Measurements from ENCODE around the gene CNPY1.

DNA sequence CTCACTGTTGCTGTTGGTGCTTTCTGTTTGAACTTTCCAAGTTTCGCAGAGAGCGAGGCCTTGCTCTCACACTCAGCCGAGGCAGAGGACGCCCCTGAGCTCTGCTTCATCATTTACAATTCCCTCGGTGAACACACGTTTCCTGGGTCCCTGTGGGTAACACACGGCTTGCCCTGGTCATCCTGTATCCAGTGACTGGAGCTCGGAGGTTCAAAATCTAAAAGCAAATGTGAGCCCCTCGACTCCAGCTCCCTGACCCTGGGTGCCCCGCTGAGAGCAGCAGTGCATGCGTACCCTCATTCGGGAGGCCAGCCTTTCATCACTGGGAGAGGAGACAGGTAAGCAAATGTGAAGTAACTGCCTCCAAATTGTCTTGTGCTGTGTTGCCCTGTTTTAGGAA lies 5.8 kb downstream of the CNPY1 start:
- TF ChIP-seq, protein P1, sequence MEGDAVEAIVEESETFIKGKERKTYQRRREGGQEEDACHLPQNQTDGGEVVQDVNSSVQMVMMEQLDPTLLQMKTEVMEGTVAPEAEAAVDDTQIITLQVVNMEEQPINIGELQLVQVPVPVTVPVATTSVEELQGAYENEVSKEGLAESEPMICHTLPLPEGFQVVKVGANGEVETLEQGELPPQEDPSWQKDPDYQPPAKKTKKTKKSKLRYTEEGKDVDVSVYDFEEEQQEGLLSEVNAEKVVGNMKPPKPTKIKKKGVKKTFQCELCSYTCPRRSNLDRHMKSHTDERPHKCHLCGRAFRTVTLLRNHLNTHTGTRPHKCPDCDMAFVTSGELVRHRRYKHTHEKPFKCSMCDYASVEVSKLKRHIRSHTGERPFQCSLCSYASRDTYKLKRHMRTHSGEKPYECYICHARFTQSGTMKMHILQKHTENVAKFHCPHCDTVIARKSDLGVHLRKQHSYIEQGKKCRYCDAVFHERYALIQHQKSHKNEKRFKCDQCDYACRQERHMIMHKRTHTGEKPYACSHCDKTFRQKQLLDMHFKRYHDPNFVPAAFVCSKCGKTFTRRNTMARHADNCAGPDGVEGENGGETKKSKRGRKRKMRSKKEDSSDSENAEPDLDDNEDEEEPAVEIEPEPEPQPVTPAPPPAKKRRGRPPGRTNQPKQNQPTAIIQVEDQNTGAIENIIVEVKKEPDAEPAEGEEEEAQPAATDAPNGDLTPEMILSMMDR (IDR thresholded peaks at IDR 0.05; ENCODE audit: poor library complexity, severe bottlenecking) = no peak
- TF ChIP-seq RAD21 (conservative IDR thresholded peaks at IDR 0.05) (no peak), EP300 (conservative IDR thresholded peaks at IDR 0.05; ENCODE audit: poor library complexity, severe bottlenecking) (no peak), EZH2 (IDR thresholded peaks at IDR 0.05; ENCODE audit: borderline replicate concordance, insufficient read depth, low read length, poor library complexity, severe bottlenecking) (no peak), POLR2AphosphoS5 (IDR thresholded peaks at IDR 0.05) (no peak), TAF1 (IDR thresholded peaks at IDR 0.05; ENCODE audit: low read depth) (no peak), SMC3 (conservative IDR thresholded peaks at IDR 0.05; ENCODE audit: poor library complexity) (no peak)
- TF ChIP-seq, protein P2, sequence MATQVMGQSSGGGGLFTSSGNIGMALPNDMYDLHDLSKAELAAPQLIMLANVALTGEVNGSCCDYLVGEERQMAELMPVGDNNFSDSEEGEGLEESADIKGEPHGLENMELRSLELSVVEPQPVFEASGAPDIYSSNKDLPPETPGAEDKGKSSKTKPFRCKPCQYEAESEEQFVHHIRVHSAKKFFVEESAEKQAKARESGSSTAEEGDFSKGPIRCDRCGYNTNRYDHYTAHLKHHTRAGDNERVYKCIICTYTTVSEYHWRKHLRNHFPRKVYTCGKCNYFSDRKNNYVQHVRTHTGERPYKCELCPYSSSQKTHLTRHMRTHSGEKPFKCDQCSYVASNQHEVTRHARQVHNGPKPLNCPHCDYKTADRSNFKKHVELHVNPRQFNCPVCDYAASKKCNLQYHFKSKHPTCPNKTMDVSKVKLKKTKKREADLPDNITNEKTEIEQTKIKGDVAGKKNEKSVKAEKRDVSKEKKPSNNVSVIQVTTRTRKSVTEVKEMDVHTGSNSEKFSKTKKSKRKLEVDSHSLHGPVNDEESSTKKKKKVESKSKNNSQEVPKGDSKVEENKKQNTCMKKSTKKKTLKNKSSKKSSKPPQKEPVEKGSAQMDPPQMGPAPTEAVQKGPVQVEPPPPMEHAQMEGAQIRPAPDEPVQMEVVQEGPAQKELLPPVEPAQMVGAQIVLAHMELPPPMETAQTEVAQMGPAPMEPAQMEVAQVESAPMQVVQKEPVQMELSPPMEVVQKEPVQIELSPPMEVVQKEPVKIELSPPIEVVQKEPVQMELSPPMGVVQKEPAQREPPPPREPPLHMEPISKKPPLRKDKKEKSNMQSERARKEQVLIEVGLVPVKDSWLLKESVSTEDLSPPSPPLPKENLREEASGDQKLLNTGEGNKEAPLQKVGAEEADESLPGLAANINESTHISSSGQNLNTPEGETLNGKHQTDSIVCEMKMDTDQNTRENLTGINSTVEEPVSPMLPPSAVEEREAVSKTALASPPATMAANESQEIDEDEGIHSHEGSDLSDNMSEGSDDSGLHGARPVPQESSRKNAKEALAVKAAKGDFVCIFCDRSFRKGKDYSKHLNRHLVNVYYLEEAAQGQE (IDR thresholded peaks at IDR 0.05; ENCODE audit: borderline replicate concordance) = no peak
